GM18870 (cell line): ENCODE data around the gene MYO19.
"Not testable (repeated sequence)": the region's sequence is repeated elsewhere in the genome, so short reads cannot be mapped to it uniquely, and the experiment has no call there.

ENCODE experiments used
- ATAC-seq: cut with Tn5 transposase; IDR thresholded peaks from one replicate; pipeline ENCODE4 v1.9.1; 2021; ENCODE audit warnings: moderate library complexity; ENCODE audit not compliant: unreplicated experiment

MYO19 gene

DNA sequence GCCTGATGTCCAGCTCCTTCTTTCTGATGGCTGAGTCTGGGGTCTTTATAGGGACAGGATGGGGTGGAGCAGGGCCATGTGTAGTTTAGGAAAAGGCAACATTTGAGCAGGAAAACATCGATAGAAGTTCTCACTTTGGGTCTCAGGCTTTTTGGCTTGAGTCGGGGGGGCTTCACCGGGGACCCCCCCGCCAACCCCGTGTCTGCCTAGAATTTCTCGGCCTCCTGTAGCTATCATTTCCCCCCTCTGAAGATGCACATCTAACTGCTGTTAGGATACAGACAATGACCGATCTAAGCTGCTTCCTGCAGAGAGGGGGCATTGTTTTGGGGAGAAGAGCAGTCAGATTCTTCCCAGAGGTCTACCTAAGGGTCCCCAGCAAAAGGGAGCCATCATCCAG is 64.9 kb downstream of the MYO19 start:
- no peak for ATAC-seq

DNA sequence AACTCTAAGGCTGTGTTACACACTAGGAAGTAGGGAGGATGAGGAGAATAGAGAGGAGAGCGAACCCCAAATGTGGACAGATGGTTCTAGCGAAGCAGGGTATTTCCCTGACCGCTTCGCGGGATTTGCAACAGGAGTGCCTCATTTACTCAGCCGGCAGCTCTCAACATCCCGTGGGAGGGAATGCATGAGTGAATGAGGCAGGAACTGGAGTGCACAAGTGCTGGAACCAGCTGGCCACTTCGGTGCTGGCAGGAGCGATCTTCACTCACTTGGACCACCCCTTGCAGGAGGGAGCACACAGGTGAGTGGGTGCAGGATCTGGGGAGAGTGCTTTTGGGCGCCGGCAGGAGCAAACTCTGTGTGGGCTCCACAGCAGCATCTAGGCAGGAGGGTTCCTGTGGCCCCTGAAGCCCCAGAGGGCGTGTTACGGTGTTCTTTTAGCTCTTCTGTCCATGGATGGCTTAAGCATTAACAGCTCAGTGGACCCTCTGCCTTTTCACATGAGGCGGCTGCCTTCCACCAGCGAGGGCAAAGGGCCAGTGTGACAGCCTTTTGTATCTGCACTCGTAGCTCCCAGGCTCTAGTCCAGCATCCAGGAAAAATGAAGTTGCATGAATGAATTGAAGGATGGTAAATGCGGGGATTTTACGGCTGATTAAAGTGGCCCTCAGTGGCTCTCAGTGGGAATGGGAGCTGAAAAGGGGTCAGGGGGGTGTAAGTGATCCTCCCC is 65.6 kb downstream of the MYO19 start:
- ATAC-seq = no peak

DNA sequence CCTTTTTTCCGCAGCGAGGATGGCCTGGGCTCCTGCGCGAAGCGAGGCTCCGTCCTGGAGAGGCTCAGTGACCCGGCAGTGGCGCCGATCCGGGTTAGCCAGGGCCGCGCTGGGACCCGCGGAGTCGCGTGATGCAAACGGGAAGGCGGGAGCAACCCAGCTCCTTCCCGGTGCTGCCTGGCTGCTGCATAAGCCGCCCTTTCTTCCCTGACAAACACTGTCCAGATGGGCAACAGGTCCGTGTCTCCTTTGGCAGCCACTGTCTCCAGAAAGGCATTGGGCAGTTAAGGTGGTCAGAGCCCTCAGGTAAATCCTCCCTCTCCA is 69.9 kb downstream of the MYO19 start:
- no peak for ATAC-seq

- no peak for ATAC-seq
Observed at GRCh38 chr17:36463916-36464764, 70.5 kb downstream of the MYO19 start.

- no peak for ATAC-seq
Observed at GRCh38 chr17:36461330-36462110, 73.1 kb downstream of the MYO19 start.

DNA sequence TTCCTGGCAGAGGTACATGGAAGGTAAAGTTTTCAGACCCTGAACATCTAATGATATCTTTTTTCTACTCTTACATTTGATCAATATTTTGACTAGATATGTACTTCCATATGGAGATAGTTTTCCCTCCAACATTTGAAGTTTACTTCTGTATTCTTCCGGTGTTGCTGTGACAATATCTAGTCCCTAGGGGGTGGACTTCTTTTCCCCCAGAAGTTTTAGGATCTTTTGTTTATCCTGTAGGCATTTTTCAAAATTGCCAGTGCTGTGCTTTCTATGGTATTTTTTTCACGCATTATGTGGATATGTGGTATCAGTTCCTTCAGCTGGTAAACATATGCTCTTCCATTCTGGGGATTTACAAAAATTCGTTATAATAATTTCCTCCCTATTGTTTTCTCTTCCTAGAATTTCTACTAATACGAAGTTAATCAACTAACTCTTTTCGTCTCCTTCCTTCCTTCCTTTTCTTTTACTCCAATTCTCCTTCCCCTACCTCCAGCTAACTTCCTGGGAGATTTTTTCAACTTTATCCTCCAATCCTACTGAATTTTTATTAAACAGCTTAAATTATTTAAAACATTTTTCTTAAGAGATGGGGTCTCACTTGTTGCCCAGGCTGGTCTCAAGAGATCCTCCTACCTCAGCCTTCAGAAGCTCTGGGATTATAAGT is 74.3 kb downstream of the MYO19 start:
- ATAC-seq = no peak

- no peak for ATAC-seq
Observed at GRCh38 chr17:36459601-36460000, 75.1 kb downstream of the MYO19 start.

- no peak for ATAC-seq
Observed at GRCh38 chr17:36459045-36459444, 75.6 kb downstream of the MYO19 start.

DNA sequence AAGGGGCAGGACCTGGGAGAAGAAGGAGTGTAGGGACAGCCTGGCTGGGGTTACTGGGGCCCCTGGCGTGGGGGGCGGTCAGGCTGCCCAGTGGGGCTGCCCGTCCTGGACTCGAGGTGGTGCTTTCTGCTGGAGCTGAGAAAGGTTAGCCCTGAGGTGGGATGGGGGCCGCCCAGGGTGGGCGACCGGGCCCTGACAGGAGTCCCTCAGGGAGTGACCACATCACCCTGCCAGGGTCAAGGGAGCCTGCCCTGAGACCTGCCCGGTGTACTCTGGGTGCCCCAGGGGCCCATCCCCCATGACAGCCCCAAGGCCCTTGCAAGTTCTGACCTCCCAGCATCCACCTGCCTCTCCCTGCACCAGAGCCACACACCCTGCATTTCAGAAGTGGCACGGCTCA is 77.0 kb downstream of the MYO19 start:
- not testable (repeated sequence) for ATAC-seq

DNA sequence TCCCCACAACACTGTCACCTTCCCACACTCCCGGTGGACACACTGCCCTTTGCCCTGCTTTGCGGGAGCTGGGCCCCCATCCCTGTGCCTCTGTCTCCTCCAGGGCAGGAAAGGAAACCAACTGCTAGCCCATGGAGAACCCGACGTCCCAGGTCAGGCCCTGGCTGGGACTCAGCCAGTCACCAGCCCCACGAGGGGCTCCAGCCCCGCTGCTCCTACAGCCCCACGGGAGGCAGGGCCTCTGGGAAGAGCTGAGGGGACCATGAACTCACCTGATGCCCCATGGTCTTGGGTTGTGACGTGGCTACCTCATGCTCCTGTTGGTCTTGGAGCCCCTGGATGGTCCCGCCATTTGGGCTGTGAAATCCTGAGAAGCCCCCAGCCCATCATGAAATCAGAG is 81.8 kb downstream of the MYO19 start:
- ATAC-seq = not testable (repeated sequence)

- not testable (repeated sequence) for ATAC-seq
Observed at GRCh38 chr17:36449997-36450396, 84.7 kb downstream of the MYO19 start.
